Stimulated activated CD4-positive, alpha-beta T cell treated with anti-CD3 and anti-CD28 coated beads, Interleukin-15, amount 100 ng/mL, for 24 hours (primary cell): ENCODE measurements around the gene LDLRAP1.

Experiments used
- DNase-seq: peaks from one replicate; pipeline ENCODE4 v3.0.0-alpha.2; 2020

The LDLRAP1 gene

DNA sequence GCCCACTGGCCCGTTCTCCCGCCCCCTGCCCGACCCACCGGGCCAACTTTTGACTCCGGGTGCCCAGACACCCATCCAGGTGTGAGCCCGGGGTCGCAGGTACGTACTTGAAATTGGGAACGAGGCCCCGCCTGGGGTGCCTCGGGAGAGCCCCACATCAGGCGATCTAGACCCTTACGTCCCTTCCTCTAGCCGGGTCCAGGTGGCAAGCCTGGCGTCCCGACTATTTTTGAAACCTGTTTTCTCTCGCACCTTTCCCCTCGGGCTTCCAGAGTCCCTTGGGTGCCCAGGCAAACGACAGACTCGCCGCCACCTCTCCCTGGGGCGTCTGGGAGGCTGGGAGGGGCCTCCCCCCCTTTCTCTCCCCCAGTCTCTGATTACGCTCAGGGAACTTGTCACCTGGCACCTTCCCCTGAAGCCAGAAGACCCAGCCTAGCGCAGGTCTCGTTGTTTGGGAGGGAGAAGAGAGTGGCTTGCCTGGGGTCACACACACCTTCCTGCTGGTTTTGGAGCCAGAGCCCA, 898 bp downstream of the LDLRAP1 start:
- DNase-seq, result peak; percentile 29

DNA sequence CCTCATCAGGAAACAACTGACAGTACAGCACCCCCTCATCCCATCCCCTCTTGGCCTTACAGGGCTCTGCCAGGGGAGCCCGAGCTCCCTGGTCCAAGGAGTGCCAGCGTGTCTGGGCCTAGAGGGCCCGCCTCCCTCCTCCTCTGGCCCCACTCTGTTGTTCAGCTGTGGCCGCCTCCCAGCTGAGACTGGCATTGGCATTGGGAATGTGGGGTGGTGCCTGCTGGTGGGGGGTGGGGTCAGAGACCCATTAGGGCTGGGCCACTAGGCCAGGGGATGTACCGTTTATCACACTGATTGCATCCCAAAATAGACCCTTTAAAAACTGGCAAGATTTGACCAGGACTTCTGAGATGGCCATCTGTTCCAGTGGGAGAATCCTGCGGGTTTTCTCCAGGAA, 1.4 kb downstream of the LDLRAP1 start:
- no peak for DNase-seq

GRCh38 chr1:25545767-25546166, 2.4 kb downstream of the LDLRAP1 start:
- DNase-seq, result no peak

GRCh38 chr1:25546193-25546592, 2.8 kb downstream of the LDLRAP1 start:
- DNase-seq, result no peak

GRCh38 chr1:25548601-25549000, 5.2 kb downstream of the LDLRAP1 start:
- DNase-seq, result no peak

- peak; percentile 93 for DNase-seq
These were observed 6.1 kb downstream of the LDLRAP1 start for GRCh38 chr1:25549273-25550154.

DNA sequence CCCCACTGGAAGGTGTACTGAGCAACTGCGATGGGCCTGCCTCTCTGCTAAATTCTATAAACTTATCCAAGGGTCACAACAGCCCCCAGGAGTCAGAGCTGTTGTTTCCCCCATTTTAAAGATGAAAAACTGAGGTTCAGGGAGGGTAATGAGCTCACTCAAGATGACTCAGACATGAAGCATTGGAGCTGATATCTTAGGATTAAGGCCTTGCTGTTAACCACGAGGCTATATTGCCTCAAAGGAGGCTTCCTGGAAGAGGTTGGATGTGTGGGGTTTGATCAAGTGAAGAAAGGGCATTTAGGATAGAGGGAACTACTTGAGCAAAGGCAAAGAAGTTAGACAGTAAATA, 6.7 kb downstream of the LDLRAP1 start:
- no peak for DNase-seq

- DNase-seq, result no peak
These were observed 7.4 kb downstream of the LDLRAP1 start for GRCh38 chr1:25550683-25551310.

DNA sequence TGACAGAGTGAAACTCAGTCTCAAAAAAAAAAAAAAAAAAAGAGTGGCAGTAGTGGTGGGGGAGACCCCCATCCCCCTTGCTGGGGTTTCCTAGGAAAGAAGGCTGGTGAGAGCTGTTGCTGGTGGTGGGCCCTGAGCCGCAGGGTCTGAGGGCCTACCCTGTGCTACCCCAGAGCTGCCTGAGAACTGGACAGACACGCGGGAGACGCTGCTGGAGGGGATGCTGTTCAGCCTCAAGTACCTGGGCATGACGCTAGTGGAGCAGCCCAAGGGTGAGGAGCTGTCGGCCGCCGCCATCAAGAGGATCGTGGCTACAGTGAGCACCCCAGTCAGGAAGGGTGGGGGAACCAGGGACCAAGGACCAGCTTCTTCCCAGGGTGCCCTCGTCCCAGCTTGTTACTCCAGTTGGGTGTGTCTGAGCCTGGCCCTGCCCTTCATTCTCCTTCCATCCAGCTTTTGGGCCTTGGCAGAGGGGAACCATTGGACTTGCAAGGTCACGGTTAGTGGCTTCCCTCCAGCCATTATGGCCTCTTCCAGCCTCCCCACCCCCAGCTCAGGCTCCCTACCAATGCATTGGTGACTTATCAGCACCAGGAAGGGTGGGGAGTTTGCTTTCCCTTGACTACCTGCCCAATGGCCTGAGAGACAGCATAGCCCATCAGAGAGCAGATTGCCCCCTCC, 10.5 kb downstream of the LDLRAP1 start:
- DNase-seq, result no peak

DNA sequence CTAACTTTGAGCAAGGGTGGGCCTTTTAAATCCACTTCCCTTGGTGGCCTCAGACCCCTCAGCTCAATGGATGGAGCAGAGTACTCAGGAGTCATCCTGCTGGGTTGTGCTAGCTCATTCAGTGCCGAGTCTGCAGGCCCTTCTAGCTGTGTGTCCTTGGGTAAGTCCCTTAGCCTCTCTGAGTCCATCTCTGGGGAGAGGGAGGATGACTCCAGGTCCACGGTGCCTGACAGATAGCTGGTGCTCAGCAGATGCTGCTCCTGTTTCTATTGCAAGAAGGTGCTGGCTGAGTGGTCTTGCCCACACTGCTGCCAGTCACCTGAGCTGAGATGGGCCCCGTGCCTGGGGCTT, 11.0 kb downstream of the LDLRAP1 start:
- no peak for DNase-seq

- no peak for DNase-seq
These were observed 11.7 kb downstream of the LDLRAP1 start for GRCh38 chr1:25554886-25555752.

DNA sequence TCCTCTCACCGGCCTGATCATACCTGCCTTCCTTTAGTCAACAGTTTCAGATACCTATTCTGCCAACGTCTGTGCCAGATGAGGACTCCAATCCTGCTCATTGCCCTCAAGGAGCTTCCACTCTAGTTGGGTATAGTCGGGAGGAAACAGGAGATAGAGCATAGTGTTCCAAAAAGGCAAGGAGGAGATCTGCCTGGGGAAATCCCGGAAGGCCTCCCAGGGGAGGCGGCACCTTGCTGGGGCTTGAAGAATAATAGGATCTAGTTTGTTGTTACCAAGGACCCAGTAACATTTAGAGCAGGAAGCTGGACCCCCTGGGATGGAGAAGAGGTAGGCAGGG, 12.3 kb downstream of the LDLRAP1 start:
- DNase-seq, result no peak

GRCh38 chr1:25556132-25556670, 12.8 kb downstream of the LDLRAP1 start:
- DNase-seq, result no peak

- DNase-seq, result peak; percentile 56
These were observed 13.5 kb downstream of the LDLRAP1 start for GRCh38 chr1:25556791-25557476.

GRCh38 chr1:25557543-25557942, 14.1 kb downstream of the LDLRAP1 start:
- no peak for DNase-seq

- DNase-seq, result no peak
These were observed 15.6 kb downstream of the LDLRAP1 start for GRCh38 chr1:25559031-25559430.

GRCh38 chr1:25560001-25560400, 16.6 kb downstream of the LDLRAP1 start:
- no peak for DNase-seq

DNA sequence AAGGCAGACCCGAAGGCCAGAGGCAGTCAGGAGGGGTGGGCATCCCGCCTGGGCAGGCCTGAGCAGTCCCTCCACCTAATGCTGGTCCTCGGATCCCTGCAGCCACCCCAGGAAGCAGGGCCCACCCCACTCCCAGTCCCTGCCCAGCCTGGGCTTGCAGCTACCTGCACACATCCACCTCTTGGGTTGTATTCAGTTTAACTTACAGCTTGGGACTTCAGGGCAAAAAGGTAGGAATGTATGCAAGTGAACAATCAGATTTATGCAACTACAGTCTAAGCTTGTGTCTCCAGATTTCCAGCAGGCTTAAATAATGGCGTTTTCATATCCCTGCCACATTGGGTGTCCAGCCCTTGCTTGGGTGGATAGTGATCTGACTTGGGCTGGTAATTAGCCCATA, 17.4 kb downstream of the LDLRAP1 start:
- DNase-seq, result no peak

DNA sequence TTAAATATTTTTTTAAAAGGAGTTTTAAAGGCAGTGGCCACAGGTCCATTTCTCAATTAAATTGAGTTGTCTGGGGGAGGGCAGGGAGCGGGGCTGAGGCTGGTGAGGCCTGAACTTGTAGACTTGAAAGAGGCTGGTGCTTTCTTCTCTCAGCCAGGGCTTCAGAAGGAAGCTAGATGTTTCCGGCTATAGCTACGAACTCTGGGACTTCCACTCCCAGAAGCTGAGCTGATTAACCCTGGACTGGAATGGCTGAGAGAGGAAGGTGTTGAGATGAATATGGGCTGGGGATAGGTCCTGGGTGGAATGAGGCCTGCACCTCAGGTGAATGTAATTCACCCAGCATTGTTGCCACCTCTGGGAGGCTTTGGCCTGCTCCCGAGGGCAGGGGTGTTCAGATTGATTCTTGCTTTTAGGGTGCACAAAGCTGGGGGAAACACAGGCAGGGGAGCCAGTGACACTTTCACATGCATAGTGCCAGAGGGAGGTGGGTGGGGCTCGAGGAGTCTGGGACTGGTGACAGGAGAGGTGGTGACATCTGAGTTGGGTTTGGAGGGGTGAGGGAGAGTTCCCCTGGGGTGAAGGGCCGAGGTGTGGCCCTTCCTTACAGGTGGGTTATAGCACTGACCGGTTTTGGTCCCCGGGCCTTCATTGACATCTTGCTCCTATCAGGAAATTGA, 18.2 kb downstream of the LDLRAP1 start:
- DNase-seq, result no peak

DNA sequence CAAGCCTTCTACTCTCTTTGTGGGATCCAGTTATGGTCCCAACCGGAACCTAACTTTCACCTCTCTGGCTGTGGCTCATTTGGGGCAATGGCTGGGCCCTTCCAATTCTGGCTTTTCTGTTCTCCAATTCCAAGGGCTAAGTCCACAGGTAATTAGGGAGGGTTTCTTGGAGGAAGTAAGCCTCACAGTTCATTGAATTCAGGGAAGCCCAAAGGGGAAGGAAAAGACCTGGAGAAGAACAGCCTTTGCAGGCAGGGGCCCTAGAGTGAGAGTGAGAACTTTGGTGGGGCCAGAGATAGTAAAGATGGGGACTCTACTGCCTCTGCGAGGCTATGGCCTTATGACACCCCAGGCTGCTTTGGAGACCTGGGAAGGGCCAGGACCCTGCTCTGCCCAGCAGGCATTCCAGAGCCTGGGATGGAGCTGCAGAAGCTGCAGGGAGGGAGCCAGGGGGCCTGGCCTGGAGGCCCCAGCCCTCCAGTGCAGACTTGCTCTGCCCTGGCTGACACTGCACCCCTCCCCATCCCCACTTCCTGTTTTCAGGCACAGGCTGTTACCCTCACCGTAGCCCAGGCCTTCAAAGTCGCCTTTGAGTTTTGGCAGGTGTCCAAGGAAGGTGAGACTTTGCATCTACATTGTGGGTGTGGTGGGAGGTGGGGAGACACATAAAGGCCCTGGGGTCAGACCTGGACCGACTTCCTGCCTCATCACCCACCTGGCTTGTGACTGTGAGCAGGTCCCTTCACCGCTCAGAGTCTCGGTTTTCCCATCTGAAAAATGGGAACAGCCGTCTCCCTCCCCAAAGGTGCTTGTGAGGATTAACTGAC, 18.9 kb downstream of the LDLRAP1 start:
- peak; percentile 73 for DNase-seq

- DNase-seq, result no peak
These were observed 19.5 kb downstream of the LDLRAP1 start for GRCh38 chr1:25562928-25563283.
